Measurements from ENCODE around the gene USP17L22.
A peak's percentile ranks its signal among the peaks of the same experiment; 100 is the strongest.
"Not testable (repeated sequence)": the region's sequence is repeated elsewhere in the genome, so short reads cannot be mapped to it uniquely, and the experiment has no call there.

USP17L22 gene

GRCh38 chr4:9267319-9267718 lies at the start of gene USP17L22:
USP17L22 (plus strand) TSS chr4:9267619; CDS start chr4:9267619, 0 bp downstream.
- DNase-seq = not testable (repeated sequence)

GRCh38 chr4:9219852-9220251 lies 47.6 kb upstream of the USP17L22 start, which contains the start of gene USP17L12:
USP17L12 (plus strand) TSS chr4:9220152; CDS start chr4:9220152, 0 bp downstream.
- not testable (repeated sequence) for DNase-seq

DNA sequence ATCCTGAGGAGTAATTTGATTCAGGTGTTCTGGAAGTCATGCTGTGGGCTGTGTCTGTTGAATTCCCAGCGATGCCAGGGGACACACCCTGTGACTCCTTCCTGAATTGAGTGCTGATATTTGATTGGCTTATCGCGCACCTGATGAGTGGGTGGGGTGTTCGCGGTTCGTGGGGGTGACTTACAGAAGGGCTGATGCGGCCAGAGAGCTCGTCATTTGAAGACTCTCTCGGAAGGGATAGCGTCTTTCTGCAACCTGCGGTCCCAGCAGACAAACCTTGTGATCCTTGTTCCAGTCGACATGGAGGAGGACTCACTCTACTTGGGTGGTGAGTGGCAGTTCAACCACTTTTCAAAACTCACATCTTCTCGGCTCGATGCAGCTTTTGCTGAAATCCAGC lies 42.8 kb upstream of the USP17L22 start, which contains the start of gene USP17L13:
TSS of gene USP17L13 (plus strand) at position 301 of the 400 bp plus-strand sequence. CDS start at position 301, 0 bp downstream.
- not testable (repeated sequence) for DNase-seq

DNA sequence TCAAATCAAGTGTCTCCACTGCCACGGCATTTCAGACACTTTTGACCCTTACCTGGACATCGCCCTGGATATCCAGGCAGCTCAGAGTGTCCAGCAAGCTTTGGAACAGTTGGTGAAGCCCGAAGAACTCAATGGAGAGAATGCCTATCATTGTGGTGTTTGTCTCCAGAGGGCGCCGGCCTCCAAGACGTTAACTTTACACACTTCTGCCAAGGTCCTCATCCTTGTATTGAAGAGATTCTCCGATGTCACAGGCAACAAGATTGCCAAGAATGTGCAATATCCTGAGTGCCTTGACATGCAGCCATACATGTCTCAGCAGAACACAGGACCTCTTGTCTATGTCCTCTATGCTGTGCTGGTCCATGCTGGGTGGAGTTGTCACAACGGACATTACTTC lies 37.2 kb upstream of the USP17L22 start:
- DNase-seq = not testable (repeated sequence)

GRCh38 chr4:9234085-9234484 lies 33.3 kb upstream of the USP17L22 start, which contains the start of gene USP17L15:
USP17L15 (plus strand) TSS chr4:9234385; CDS start chr4:9234385, 0 bp downstream.
- DNase-seq = not testable (repeated sequence)

DNA sequence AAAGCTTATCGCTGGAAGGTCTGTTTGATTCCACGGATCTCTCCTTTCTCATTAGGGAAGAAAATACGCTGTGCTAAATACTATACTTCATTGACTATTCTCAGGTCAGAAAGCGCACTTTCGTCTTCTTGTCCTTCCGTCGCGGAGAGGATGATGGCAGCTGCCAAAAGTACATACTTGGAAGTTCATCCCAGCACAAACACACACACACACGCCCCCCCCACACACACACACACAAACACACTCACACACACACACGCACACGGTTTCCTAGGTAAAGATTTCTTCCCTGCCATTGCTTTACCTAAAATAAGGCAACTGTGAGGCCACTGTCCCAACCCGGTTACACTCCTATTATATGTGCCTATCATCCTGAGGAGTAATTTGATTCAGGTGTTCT lies 29.0 kb upstream of the USP17L22 start:
- peak; percentile 0 for DNase-seq

GRCh38 chr4:9243579-9243978 lies 23.8 kb upstream of the USP17L22 start, which contains the start of gene USP17L17:
USP17L17 (plus strand) TSS chr4:9243879; CDS start chr4:9243879, 0 bp downstream.
- not testable (repeated sequence) for DNase-seq

GRCh38 chr4:9247953-9248680 lies 19.3 kb upstream of the USP17L22 start, which contains the start of gene USP17L18:
USP17L18 (plus strand) TSS chr4:9248630; CDS start chr4:9248630, 0 bp downstream.
- DNase-seq = peak; percentile 0

- not testable (repeated sequence) for DNase-seq
Observed at GRCh38 chr4:9253078-9253477, 14.3 kb upstream of the USP17L22 start, which contains the start of gene USP17L19. USP17L19 (plus strand) TSS chr4:9253378; CDS start chr4:9253378, 0 bp downstream.

DNA sequence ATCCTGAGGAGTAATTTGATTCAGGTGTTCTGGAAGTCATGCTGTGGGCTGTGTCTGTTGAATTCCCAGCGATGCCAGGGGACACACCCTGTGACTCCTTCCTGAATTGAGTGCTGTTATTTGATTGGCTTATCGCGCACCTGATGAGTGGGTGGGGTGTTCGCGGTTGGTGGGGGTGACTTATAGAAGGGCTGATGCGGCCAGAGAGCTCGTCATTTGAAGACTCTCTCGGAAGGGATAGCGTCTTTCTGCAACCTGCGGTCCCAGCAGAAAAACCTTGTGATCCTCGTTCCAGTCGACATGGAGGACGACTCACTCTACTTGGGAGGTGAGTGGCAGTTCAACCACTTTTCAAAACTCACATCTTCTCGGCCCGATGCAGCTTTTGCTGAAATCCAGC lies 9.6 kb upstream of the USP17L22 start, which contains the start of gene USP17L20:
TSS of gene USP17L20 (plus strand) at position 301 of the 400 bp plus-strand sequence. CDS start at position 301, 0 bp downstream.
- not testable (repeated sequence) for DNase-seq

DNA sequence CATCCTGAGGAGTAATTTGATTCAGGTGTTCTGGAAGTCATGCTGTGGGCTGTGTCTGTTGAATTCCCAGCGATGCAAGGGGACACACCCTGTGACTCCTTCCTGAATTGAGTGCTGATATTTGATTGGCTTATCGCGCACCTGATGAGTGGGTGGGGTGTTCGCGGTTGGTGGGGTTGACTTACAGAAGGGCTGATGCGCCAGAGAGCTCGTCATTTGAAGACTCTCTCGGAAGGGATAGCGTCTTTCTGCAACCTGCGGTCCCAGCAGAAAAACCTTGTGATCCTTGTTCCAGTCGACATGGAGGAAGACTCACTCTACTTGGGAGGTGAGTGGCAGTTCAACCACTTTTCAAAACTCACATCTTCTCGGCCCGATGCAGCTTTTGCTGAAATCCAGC lies 4.8 kb upstream of the USP17L22 start, which contains the start of gene USP17L21:
TSS of gene USP17L21 (plus strand) at position 301 of the 400 bp plus-strand sequence. CDS start at position 301, 0 bp downstream.
- not testable (repeated sequence) for DNase-seq

DNA sequence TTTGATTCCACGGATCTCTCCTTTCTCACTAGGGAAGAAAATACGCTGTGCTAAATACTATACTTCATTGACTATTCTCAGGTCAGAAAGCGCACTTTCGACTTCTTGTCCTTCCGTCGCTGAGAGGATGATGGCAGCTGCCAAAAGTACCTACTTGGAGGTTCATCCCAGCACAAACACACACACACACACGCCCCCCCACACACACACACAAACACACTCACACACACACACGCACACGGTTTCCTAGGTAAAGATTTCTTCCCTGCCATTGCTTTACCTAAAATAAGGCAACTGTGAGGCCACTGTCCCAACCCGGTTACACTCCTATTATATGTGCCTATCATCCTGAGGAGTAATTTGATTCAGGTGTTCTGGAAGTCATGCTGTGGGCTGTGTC lies 4.3 kb downstream of the USP17L22 start:
- DNase-seq = not testable (repeated sequence)
